HEK293 (cell line): ENCODE measurements around the gene ZBTB47.

Experiments used
- CTCF ChIA-PET: fragments of 350-600 bp; formaldehyde crosslinking; extraction: SDS; loops from one replicate; lab custom pipeline; 2021; ENCODE audit warnings: antibody characterized with exemption; lab: Yijun Ruan, JAX
- POLR2A ChIA-PET: fragments of 300-600 bp; formaldehyde crosslinking; extraction: SDS; loops from one replicate; lab custom pipeline; 2020; ENCODE audit warnings: antibody characterized with exemption, inconsistent platforms; lab: Yijun Ruan, JAX
- H3K27ac ChIP-seq: fragments of 200-500 bp; sonication (Bioruptor generic); 2 replicates; pipeline ENCODE4 v1.5.1; 2014; ENCODE audit warnings: low read depth, low read length, control low read depth, inconsistent platforms; ENCODE audit errors: extremely low read depth
- H3K36me3 ChIP-seq, 2 experiments: fragments of 200-500 bp in 1 of 2; sonication (Bioruptor generic) in 1 of 2; 1 replicate in 1 of 2; 2 replicates in 1 of 2; pipeline ENCODE4 v1.5.1; 2014 to 2017; ENCODE audit warnings: inconsistent platforms in 2 of 2, low read length in 2 of 2; ENCODE audit not compliant: control insufficient read depth in 2 of 2, insufficient read depth in 1 of 2
- H3K4me1 ChIP-seq: fragments of 200-500 bp; sonication (Bioruptor generic); 2 replicates; pipeline ENCODE4 v1.5.1; 2014; ENCODE audit warnings: mild to moderate bottlenecking, low read length, inconsistent platforms; ENCODE audit not compliant: control insufficient read depth, insufficient read depth
- H3K4me3 ChIP-seq: 2 replicates; pipeline ENCODE4 v1.5.1; 2011; ENCODE audit warnings: low read depth, mild to moderate bottlenecking, control low read depth, low read length, moderate library complexity
- H3K9me3 ChIP-seq: fragments of 200-500 bp; sonication (Bioruptor generic); 2 replicates; pipeline ENCODE4 v1.5.1; 2014; ENCODE audit warnings: low read depth, low read length, inconsistent platforms; ENCODE audit not compliant: control insufficient read depth, insufficient read depth
- KLF8 ChIP-seq: fragments of 450-650 bp; formaldehyde crosslinking; IDR thresholded peaks from 2 replicates; pipeline ENCODE4 v1.5.1; 2016; ENCODE audit warnings: missing biosample characterization, missing genetic modification characterization
- MYNN ChIP-seq: fragments of 450-650 bp; formaldehyde crosslinking; IDR thresholded peaks from 2 replicates; pipeline ENCODE4 v1.5.1; 2016; ENCODE audit warnings: missing biosample characterization, missing genetic modification characterization, borderline replicate concordance
- SCRT1 ChIP-seq: fragments of 450-650 bp; formaldehyde crosslinking; IDR thresholded peaks from 2 replicates; pipeline ENCODE4 v1.5.1; 2016; ENCODE audit warnings: missing biosample characterization, missing genetic modification characterization, borderline replicate concordance
- SP2 ChIP-seq: fragments of 450-650 bp; formaldehyde crosslinking; IDR thresholded peaks from 2 replicates; pipeline ENCODE4 v1.5.1; 2016; ENCODE audit warnings: missing biosample characterization, missing genetic modification characterization
- YY1 ChIP-seq: fragments of 450-650 bp; formaldehyde crosslinking; IDR thresholded peaks from 2 replicates; pipeline ENCODE4 v1.5.1; 2018; ENCODE audit warnings: missing biosample characterization, missing genetic modification characterization
- ZBTB26 ChIP-seq: fragments of 450-650 bp; formaldehyde crosslinking; optimal IDR thresholded peaks from 2 replicates; pipeline ENCODE3; 2016; ENCODE audit warnings: missing biosample characterization, mild to moderate bottlenecking, missing genetic modification characterization
- ZNF202 ChIP-seq: fragments of 450-650 bp; formaldehyde crosslinking; IDR thresholded peaks from 2 replicates; pipeline ENCODE4 v1.5.1; 2016; ENCODE audit warnings: missing biosample characterization, missing genetic modification characterization, borderline replicate concordance
- ZNF221 ChIP-seq: fragments of 450-650 bp; formaldehyde crosslinking; IDR thresholded peaks from 2 replicates; pipeline ENCODE4 v1.5.1; 2017; ENCODE audit warnings: missing biosample characterization, missing genetic modification characterization, borderline replicate concordance
- ZNF239 ChIP-seq: fragments of 450-650 bp; formaldehyde crosslinking; IDR thresholded peaks from 2 replicates; pipeline ENCODE4 v1.5.1; 2016; ENCODE audit warnings: missing biosample characterization, missing genetic modification characterization
- ZNF311 ChIP-seq: fragments of 450-650 bp; formaldehyde crosslinking; IDR thresholded peaks from 2 replicates; pipeline ENCODE4 v1.5.1; 2017; ENCODE audit warnings: missing biosample characterization, missing genetic modification characterization, borderline replicate concordance
- ZNF37A ChIP-seq: fragments of 450-650 bp; IDR thresholded peaks from 2 replicates; pipeline ENCODE4 v1.5.1; 2018; ENCODE audit warnings: missing biosample characterization, missing genetic modification characterization
- ZNF423 ChIP-seq: fragments of 450-650 bp; formaldehyde crosslinking; IDR thresholded peaks from 2 replicates; pipeline ENCODE4 v1.5.1; 2016; ENCODE audit warnings: missing biosample characterization, missing genetic modification characterization
- ZNF473 ChIP-seq: fragments of 450-650 bp; formaldehyde crosslinking; IDR thresholded peaks from 2 replicates; pipeline ENCODE4 v1.5.1; 2017; ENCODE audit warnings: missing biosample characterization, missing genetic modification characterization
- ZNF488 ChIP-seq: fragments of 450-650 bp; formaldehyde crosslinking; IDR thresholded peaks from 2 replicates; pipeline ENCODE4 v1.5.1; 2016; ENCODE audit warnings: missing biosample characterization, missing genetic modification characterization
- ZNF518A ChIP-seq: fragments of 450-650 bp; formaldehyde crosslinking; conservative IDR thresholded peaks from 2 replicates; pipeline ENCODE4 v1.5.1; 2016; ENCODE audit warnings: low read depth, missing biosample characterization, missing genetic modification characterization
- ZNF544 ChIP-seq: fragments of 450-650 bp; formaldehyde crosslinking; IDR thresholded peaks from 2 replicates; pipeline ENCODE4 v1.5.0; 2017; ENCODE audit warnings: missing biosample characterization, missing genetic modification characterization
- ZNF548 ChIP-seq: fragments of 450-650 bp; formaldehyde crosslinking; IDR thresholded peaks from 2 replicates; pipeline ENCODE4 v1.5.1; 2016; ENCODE audit warnings: missing biosample characterization, missing genetic modification characterization
- ZNF621 ChIP-seq: fragments of 450-650 bp; formaldehyde crosslinking; IDR thresholded peaks from 2 replicates; pipeline ENCODE4 v1.5.1; 2017; ENCODE audit warnings: missing biosample characterization, missing genetic modification characterization
- ZNF623 ChIP-seq: fragments of 450-650 bp; formaldehyde crosslinking; IDR thresholded peaks from 2 replicates; pipeline ENCODE4 v1.5.1; 2016; ENCODE audit warnings: missing biosample characterization, missing genetic modification characterization
- ZNF624 ChIP-seq: fragments of 450-650 bp; formaldehyde crosslinking; IDR thresholded peaks from 2 replicates; pipeline ENCODE4 v1.5.1; 2017; ENCODE audit warnings: missing biosample characterization, missing genetic modification characterization
- ZNF658 ChIP-seq: fragments of 450-650 bp; formaldehyde crosslinking; IDR thresholded peaks from 2 replicates; pipeline ENCODE4; 2016; ENCODE audit warnings: missing biosample characterization, missing genetic modification characterization
- ZSCAN4 ChIP-seq: fragments of 450-650 bp; formaldehyde crosslinking; IDR thresholded peaks from 2 replicates; pipeline ENCODE4 v1.5.1; 2017; ENCODE audit warnings: missing biosample characterization, missing genetic modification characterization

ZBTB47 gene

GRCh38 chr3:42697289-42698051 lies 44.0 kb downstream of the ZBTB47 start (continued):
- TF ChIP-seq ZNF548 (tag by site-specific recombination) (no peak), ZNF621 (tag by site-specific recombination) (no peak), ZNF624 (tag by site-specific recombination) (no peak)
- TF ChIP-seq, all 188 proteins: peak for 0

- no peaks in the 10 kb centered on the region for H3K36me3 ChIP-seq
- no peak overlapping the region for H3K27ac ChIP-seq
- H3K4me1 ChIP-seq: no peaks in the 10 kb centered on the region
- CTCF ChIA-PET: interaction anchor here (0.5 to 0.6 kb wide), 2 partner anchors 45 to 352 kb away, joined by 4 to 5 read pairs; no protein-coding TSS in a partner anchor
- H3K9me3 ChIP-seq: no peaks in the 10 kb centered on the region
- TF ChIP-seq ZNF423 (tag by site-specific recombination) (no peak), ZNF518A (tag by site-specific recombination) (no peak), YY1 (tag by site-specific recombination) (no peak), ZNF202 (tag by site-specific recombination) (no peak)
- no peak overlapping the region for H3K4me3 ChIP-seq
- POLR2A ChIA-PET: no interaction called here
Measured at GRCh38 chr3:42698216-42698910, 44.9 kb downstream of the ZBTB47 start.

- H3K9me3 ChIP-seq: no peaks in the 10 kb centered on the region
- no peak overlapping the region for H3K4me3 ChIP-seq
- ChIA-PET CTCF (interaction anchor here (0.6 kb wide), 1 partner anchor 46 kb away, joined by 5 read pairs; no protein-coding TSS in a partner anchor), POLR2A (no interaction called here)
- H3K27ac ChIP-seq: no peak overlapping the region
- no peaks in the 10 kb centered on the region for H3K36me3 ChIP-seq
- H3K4me1 ChIP-seq: no peaks in the 10 kb centered on the region
- TF ChIP-seq ZBTB26 (tag by site-specific recombination) (no peak), SCRT1 (no peak), ZNF658 (tag by site-specific recombination) (no peak), ZNF311 (tag by site-specific recombination) (no peak), SP2 (tag by site-specific recombination) (no peak), KLF8 (tag by site-specific recombination) (no peak), ZNF37A (tag by site-specific recombination) (no peak), ZNF544 (no peak), ZNF221 (no peak), MYNN (tag by site-specific recombination) (no peak), ZNF473 (no peak), ZNF239 (tag by site-specific recombination) (no peak), ZNF488 (tag by site-specific recombination) (no peak), ZNF623 (tag by site-specific recombination) (no peak), ZSCAN4 (tag by site-specific recombination) (no peak)
Measured at GRCh38 chr3:42698911-42699230, 45.4 kb downstream of the ZBTB47 start.
